ENCODE results near the gene CHRFAM7A. TPM values are rescaled to one million over a fixed set of nuclear protein-coding genes. Genes with fewer than 3 reads are reported as not detected.

CHRFAM7A gene
- total RNA-seq, 2 donors from 2014 or later = 0.42 to 0.59 TPM

Other genes with a start within 250 kb of the CHRFAM7A start
- under 1 TPM; 0.54 to 0.90 TPM for gene GOLGA8R, start 20.7 kb upstream of the CHRFAM7A start, total RNA-seq
- gene GOLGA8Q, start 158.5 kb upstream of the CHRFAM7A start, total RNA-seq = under 1 TPM in 1 of 2 donors, not detected in 1; 0.15 TPM
- under 1 TPM in 1 of 2 donors, not detected in 1; 0.40 TPM for gene GOLGA8H, start 210.5 kb upstream of the CHRFAM7A start, total RNA-seq

Measured in colonic mucosa (tissue), 2 donors.